GM12878 (cell line): ENCODE measurements around the gene SMIM43. TPM values are rescaled to one million over a fixed set of nuclear protein-coding genes. Genes with fewer than 3 reads are reported as not detected.

Experiments used
- ATAC-seq: fragments of 200-7000 bp; cut with Tn5 transposase; 3 replicates; pipeline ENCODE4 v1.9.1; 2020; ENCODE audit warnings: mild to moderate bottlenecking, moderate library complexity
- BruUV-seq: library from RNA; stranded (reverse); fragments of 400-500 nt; replicated peaks from 2 replicates; lab custom pipeline; 2021; lab: Mats Ljungman, UMichigan
- CTCF ChIA-PET: fragments of 300-600 bp; sonication (Branson Sonifier 250); formaldehyde crosslinking; extraction: SDS; loops from one replicate; lab custom pipeline; 2021; ENCODE audit warnings: inconsistent platforms; lab: Yijun Ruan, JAX
- POLR2A ChIA-PET: fragments of 350-600 bp; formaldehyde crosslinking; extraction: SDS; loops from one replicate; lab custom pipeline; 2021; ENCODE audit warnings: inconsistent platforms; lab: Charles Lee
- RAD21 ChIA-PET: fragments of 300-600 bp; sonication (Branson Sonifier 250); formaldehyde crosslinking; loops from one replicate; lab custom pipeline; 2023; ENCODE audit warnings: antibody characterized with exemption; ENCODE audit not compliant: unreplicated experiment; lab: Charles Lee
- SMC1A ChIA-PET: fragments of 300-600 bp; sonication (Branson Sonifier 250); formaldehyde crosslinking; loops from one replicate; lab custom pipeline; 2023; ENCODE audit not compliant: unreplicated experiment, uncharacterized antibody; lab: Charles Lee
- DNase-seq: peaks from one replicate; pipeline ENCODE4 v3.0.0-alpha.2; 2011; ENCODE audit warnings: low read depth, low spot score
- FAIRE-seq: peaks from 3 replicates; lab custom pipeline; 2011; peaks lifted over from hg19 to GRCh38; lab: Jason Lieb, UNC
- H2AFZ ChIP-seq: 2 replicates; pipeline ENCODE4 v1.6.0; 2011; ENCODE audit warnings: low read depth, low read length, control low read depth; ENCODE audit not compliant: control insufficient read depth
- H3K27ac ChIP-seq: 2 replicates; pipeline ENCODE4 v1.5.1; 2011; ENCODE audit warnings: control low read depth; ENCODE audit not compliant: control insufficient read depth, insufficient read depth
- H3K27me3 ChIP-seq, 2 experiments: replicated peaks in 1 of 2; 2 replicates each; pipeline versions ENCODE4 v1.6.0 to v1.6.1; 2011; ENCODE audit warnings: low read length in 1 of 2; ENCODE audit not compliant: control insufficient read depth in 2 of 2, insufficient read depth in 2 of 2
- H3K36me3 ChIP-seq, 2 experiments: 2 replicates each; pipeline ENCODE4 v1.5.1; 2011; ENCODE audit warnings: low read length in 1 of 2; ENCODE audit not compliant: control insufficient read depth in 2 of 2, insufficient read depth in 2 of 2
- H3K4me1 ChIP-seq: 2 replicates; pipeline ENCODE4 v1.6.1; 2011; ENCODE audit warnings: mild to moderate bottlenecking, low read length, moderate library complexity, mixed read lengths; ENCODE audit not compliant: control insufficient read depth, insufficient read depth
- H3K4me2 ChIP-seq: 2 replicates; pipeline ENCODE4 v1.6.0; 2011; ENCODE audit warnings: control low read depth; ENCODE audit not compliant: control insufficient read depth, insufficient read depth
- H3K4me3 ChIP-seq: fragments of 200-600 bp; sonication (generic); 2 replicates; pipeline ENCODE4 v1.5.1; 2016
- H3K79me2 ChIP-seq: 2 replicates; pipeline ENCODE4 v1.6.0; 2011; ENCODE audit warnings: low read length; ENCODE audit not compliant: control insufficient read depth, insufficient read depth
- H3K9ac ChIP-seq: 2 replicates; pipeline ENCODE4 v1.8.0; 2011; ENCODE audit warnings: low read length, control low read depth, mixed read lengths; ENCODE audit not compliant: control insufficient read depth, insufficient read depth
- H3K9me3 ChIP-seq: replicated peaks from 3 replicates; pipeline ENCODE4 v1.5.1; 2011; ENCODE audit warnings: mild to moderate bottlenecking, low read length; ENCODE audit not compliant: control insufficient read depth, insufficient read depth
- H4K20me1 ChIP-seq: 2 replicates; pipeline ENCODE4 v1.6.0; 2011; ENCODE audit not compliant: control insufficient read depth, insufficient read depth
- BMI1 ChIP-seq: fragments of 450-650 bp; IDR thresholded peaks from 2 replicates; pipeline ENCODE4 v1.6.1; 2016; ENCODE audit warnings: mild to moderate bottlenecking, moderate library complexity, borderline replicate concordance
- EED ChIP-seq: sonication (generic); IDR thresholded peaks from 2 replicates; pipeline ENCODE4 v1.6.1; 2016; ENCODE audit warnings: antibody characterized with exemption, low read depth
- MLLT1 ChIP-seq: fragments of 450-650 bp; IDR thresholded peaks from 2 replicates; pipeline ENCODE4 v1.6.1; 2016; ENCODE audit warnings: mild to moderate bottlenecking
- PAX5 ChIP-seq: IDR thresholded peaks from 2 replicates; pipeline ENCODE4 v1.6.1; 2011; ENCODE audit warnings: low read depth, low read length, borderline replicate concordance
- ZNF217 ChIP-seq: fragments of 450-650 bp; IDR thresholded peaks from 2 replicates; pipeline ENCODE4 v1.6.1; 2017; ENCODE audit warnings: antibody characterized with exemption, mild to moderate bottlenecking
- WGBS: methylation state at CpG from one replicate; pipeline ENCODE4 v1.1.6; 2016; ENCODE audit warnings: low lambda C conversion rate; ENCODE audit not compliant: insufficient replicate concordance, insufficient coverage; ENCODE audit errors: missing lambda C conversion rate; 5-methylcytosine and 5-hydroxymethylcytosine counted together
- in situ Hi-C: fragments of 300-500 bp; cut with MboI; formaldehyde crosslinking; loops from 9 replicates; pipeline ENCODE4 v1.14.3; 2018; ENCODE audit warnings: mixed read lengths
- intact Hi-C: fragments of 100-400 bp; cut with micrococcal nuclease; formaldehyde crosslinking; loops from one replicate; pipeline ENCODE4 v1.14.2; 2022; ENCODE audit not compliant: unreplicated experiment
- polyA plus RNA-seq, 11 experiments: library from polyadenylated mRNA; depleted of rRNA in 4 of 11; unstranded in 6 of 11; stranded (reverse) in 5 of 11; fragments of >200 nt; fragmentation: Nextera tagmentation in 4 of 11; fragmentation: Illumina TruSeq in 1 of 11; extraction: Ambion mirVana in 4 of 11; extraction: Trizol in 1 of 11; gene quantifications; 1 replicate in 1 of 11; 2 replicates in 10 of 11; pipeline versions ENCODE4 v1.2.1 to v1.2.3, GENCODE V29; 2011 to 2016; ENCODE audit warnings: inconsistent platforms in 2 of 11, missing spikeins in 2 of 11, low read depth in 1 of 11
- total RNA-seq, 4 experiments: library from RNA; depleted of rRNA in 3 of 4; stranded (reverse); fragments of >200 nt in 3 of 4; fragmentation: Illumina TruSeq in 1 of 4; extraction: Trizol in 1 of 4; gene quantifications; 2 replicates each; pipeline versions ENCODE4 v1.2.1 to v1.2.3, GENCODE V29; 2013 to 2021
- TF ChIP-seq, protein P1 (sequence below): fragments of 450-650 bp; IDR thresholded peaks from 2 replicates; pipeline ENCODE4 v1.6.1; 2017; ENCODE audit warnings: antibody characterized with exemption, mild to moderate bottlenecking, moderate library complexity

SMIM43 gene
- total and polyA plus RNA-seq, 10 of the 15 experiments (the other 5 are each of a cell fraction or from before 2014, with no cell fraction given): 0.12 TPM; not detected in 9

GRCh38 chr4:121800638-121800960 lies 35.6 kb upstream of the SMIM43 start:
- CTCF ChIA-PET: interaction anchor here (0.9 to 1.9 kb wide), 4 partner anchors 13 to 59 kb away, joined by 3 to 7 read pairs (median 5); partner anchors contain the start of gene CCNA2
- peak; percentile 91 for TF ChIP-seq MLLT1
- no peak for TF ChIP-seq PAX5
- 0 out of 2 replicates have a peak, but pooled peaks have one; percentile 27 for TF ChIP-seq BMI1
- TF ChIP-seq EED: no peak
- TF ChIP-seq, protein P1, sequence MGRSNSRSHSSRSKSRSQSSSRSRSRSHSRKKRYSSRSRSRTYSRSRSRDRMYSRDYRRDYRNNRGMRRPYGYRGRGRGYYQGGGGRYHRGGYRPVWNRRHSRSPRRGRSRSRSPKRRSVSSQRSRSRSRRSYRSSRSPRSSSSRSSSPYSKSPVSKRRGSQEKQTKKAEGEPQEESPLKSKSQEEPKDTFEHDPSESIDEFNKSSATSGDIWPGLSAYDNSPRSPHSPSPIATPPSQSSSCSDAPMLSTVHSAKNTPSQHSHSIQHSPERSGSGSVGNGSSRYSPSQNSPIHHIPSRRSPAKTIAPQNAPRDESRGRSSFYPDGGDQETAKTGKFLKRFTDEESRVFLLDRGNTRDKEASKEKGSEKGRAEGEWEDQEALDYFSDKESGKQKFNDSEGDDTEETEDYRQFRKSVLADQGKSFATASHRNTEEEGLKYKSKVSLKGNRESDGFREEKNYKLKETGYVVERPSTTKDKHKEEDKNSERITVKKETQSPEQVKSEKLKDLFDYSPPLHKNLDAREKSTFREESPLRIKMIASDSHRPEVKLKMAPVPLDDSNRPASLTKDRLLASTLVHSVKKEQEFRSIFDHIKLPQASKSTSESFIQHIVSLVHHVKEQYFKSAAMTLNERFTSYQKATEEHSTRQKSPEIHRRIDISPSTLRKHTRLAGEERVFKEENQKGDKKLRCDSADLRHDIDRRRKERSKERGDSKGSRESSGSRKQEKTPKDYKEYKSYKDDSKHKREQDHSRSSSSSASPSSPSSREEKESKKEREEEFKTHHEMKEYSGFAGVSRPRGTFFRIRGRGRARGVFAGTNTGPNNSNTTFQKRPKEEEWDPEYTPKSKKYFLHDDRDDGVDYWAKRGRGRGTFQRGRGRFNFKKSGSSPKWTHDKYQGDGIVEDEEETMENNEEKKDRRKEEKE: no peak
- 0 out of 2 replicates have a peak, but pooled peaks have one; percentile 19 for TF ChIP-seq ZNF217
- RAD21 ChIA-PET: interaction anchor here (1.7 to 3.3 kb wide), 3 partner anchors 23 to 69 kb away, joined by 3 to 28 read pairs (median 8); partner anchors contain the start of genes BBS7 and CCNA2
- Histone ChIP-seq H3K27me3 (no peaks in the 10 kb centered on the region), H3K4me2 (peak overlapping the region; percentile 76), H4K20me1 (no peaks in the 10 kb centered on the region), H3K36me3 (peaks cover 0 to 12% of the 10 kb centered on the region in 2 experiments; a peak in 1 of 4 replicates), H3K9me3 (no peaks in the 10 kb centered on the region), H3K4me1 (peaks cover 24% of the 10 kb centered on the region), H3K27ac (peak overlapping the region; percentile 94), H3K4me3 (peak overlapping the region; percentile 79), H2AFZ (peak overlapping the region; percentile 97), H3K79me2 (peaks cover 38% of the 10 kb centered on the region), H3K9ac (peak overlapping the region; percentile 96)
- no peak for FAIRE-seq
- BruUV-seq: TSS peak; percentile 99
- POLR2A ChIA-PET: interaction anchor here (1.0 to 3.6 kb wide), 9 partner anchors 13 to 104 kb away, joined by 3 to 19 read pairs (median 5); partner anchors contain the start of gene ANXA5
- intact Hi-C loops (no loop called here), in situ Hi-C loops (no loop called here)
- SMC1A ChIA-PET: interaction anchor here (0.9 to 3.5 kb wide), 4 partner anchors 10 to 23 kb away, joined by 3 to 34 read pairs (median 8); no protein-coding TSS in a partner anchor
- no peak for DNase-seq
- ATAC-seq: peak; percentile 53
- WGBS: 0% methylated on average over 8 of the region's 8 CpGs
